ENCODE data around the gene CD86. TPM values are rescaled to one million over a fixed set of nuclear protein-coding genes. Genes with fewer than 3 reads are reported as not detected.

The CD86 gene
- total RNA-seq, 1 donor: not detected

GRCh38 chr3:122078235-122078935, 23.2 kb downstream of the CD86 start:
- Histone ChIP-seq H3K9me3 (ENCODE audit: low read depth, low read length) (no peaks in the 10 kb centered on the region), H3K27ac (ENCODE audit: low read depth, low read length) (no peak overlapping the region), H2AFZ (ENCODE audit: low read length) (no peak overlapping the region), H3K4me3 (ENCODE audit: insufficient read depth, low read length) (no peak overlapping the region), H3K36me3 (ENCODE audit: insufficient read depth, low read length) (no peaks in the 10 kb centered on the region), H4K20me1 (ENCODE audit: insufficient read depth, low read length) (no peaks in the 10 kb centered on the region), H3K4me2 (ENCODE audit: insufficient read depth, low read length) (no peak overlapping the region), H3K27me3 (ENCODE audit: insufficient read depth, low read length) (peaks cover 4% of the 10 kb centered on the region), H3K79me2 (ENCODE audit: insufficient read depth, low read length) (no peaks in the 10 kb centered on the region), H3K4me1 (ENCODE audit: insufficient read depth, low read length) (no peaks in the 10 kb centered on the region)
- no peak for DNase-seq (ENCODE audit: insufficient read length, low spot score, missing footprints)
- no peak for TF ChIP-seq CTCF (IDR thresholded peaks at IDR 0.05; ENCODE audit: extremely low read depth, low read depth, low read length)

- no peak overlapping the region for H3K27ac ChIP-seq (ENCODE audit: low read depth, low read length)
Measured at GRCh38 chr3:122079524-122080206, 24.5 kb downstream of the CD86 start.

GRCh38 chr3:122080207-122080587, 25.0 kb downstream of the CD86 start:
- H3K4me2 ChIP-seq (ENCODE audit: insufficient read depth, low read length): no peak overlapping the region
- H3K4me1 ChIP-seq (ENCODE audit: insufficient read depth, low read length): no peaks in the 10 kb centered on the region
- no peaks in the 10 kb centered on the region for H4K20me1 ChIP-seq (ENCODE audit: insufficient read depth, low read length)
- H3K36me3 ChIP-seq (ENCODE audit: insufficient read depth, low read length): no peaks in the 10 kb centered on the region
- H3K27ac ChIP-seq (ENCODE audit: low read depth, low read length): no peak overlapping the region
- H3K27me3 ChIP-seq (ENCODE audit: insufficient read depth, low read length): peaks cover 4% of the 10 kb centered on the region
- no peaks in the 10 kb centered on the region for H3K79me2 ChIP-seq (ENCODE audit: insufficient read depth, low read length)
- no peak for DNase-seq (ENCODE audit: insufficient read length, low spot score, missing footprints)
- H3K9me3 ChIP-seq (ENCODE audit: low read depth, low read length): no peaks in the 10 kb centered on the region
- H2AFZ ChIP-seq (ENCODE audit: low read length): no peak overlapping the region
- no peak overlapping the region for H3K4me3 ChIP-seq (ENCODE audit: insufficient read depth, low read length)
- TF ChIP-seq CTCF (IDR thresholded peaks at IDR 0.05; ENCODE audit: extremely low read depth, low read depth, low read length): no peak

More at GRCh38 chr3:122079524-122080206, 24.5 kb downstream of the CD86 start:
- DNase-seq (ENCODE audit: insufficient read length, low spot score, missing footprints): no peak
- no peaks in the 10 kb centered on the region for H3K9me3 ChIP-seq (ENCODE audit: low read depth, low read length)
- H2AFZ ChIP-seq (ENCODE audit: low read length): no peak overlapping the region
- no peaks in the 10 kb centered on the region for H3K79me2 ChIP-seq (ENCODE audit: insufficient read depth, low read length)
- no peak overlapping the region for H3K4me3 ChIP-seq (ENCODE audit: insufficient read depth, low read length)
- H3K4me2 ChIP-seq (ENCODE audit: insufficient read depth, low read length): no peak overlapping the region
- peaks cover 4% of the 10 kb centered on the region for H3K27me3 ChIP-seq (ENCODE audit: insufficient read depth, low read length)
- H3K4me1 ChIP-seq (ENCODE audit: insufficient read depth, low read length): no peaks in the 10 kb centered on the region
- no peak for TF ChIP-seq CTCF (IDR thresholded peaks at IDR 0.05; ENCODE audit: extremely low read depth, low read depth, low read length)
- H3K36me3 ChIP-seq (ENCODE audit: insufficient read depth, low read length): no peaks in the 10 kb centered on the region
- no peaks in the 10 kb centered on the region for H4K20me1 ChIP-seq (ENCODE audit: insufficient read depth, low read length)

- H3K4me2 ChIP-seq (ENCODE audit: insufficient read depth, low read length): no peak overlapping the region
- no peaks in the 10 kb centered on the region for H3K9me3 ChIP-seq (ENCODE audit: low read depth, low read length)
- no peaks in the 10 kb centered on the region for H3K79me2 ChIP-seq (ENCODE audit: insufficient read depth, low read length)
- no peak for TF ChIP-seq CTCF (IDR thresholded peaks at IDR 0.05; ENCODE audit: extremely low read depth, low read depth, low read length)
- H3K4me1 ChIP-seq (ENCODE audit: insufficient read depth, low read length): no peaks in the 10 kb centered on the region
- H4K20me1 ChIP-seq (ENCODE audit: insufficient read depth, low read length): no peaks in the 10 kb centered on the region
- H3K36me3 ChIP-seq (ENCODE audit: insufficient read depth, low read length): no peaks in the 10 kb centered on the region
- no peak for DNase-seq (ENCODE audit: insufficient read length, low spot score, missing footprints)
- H3K27ac ChIP-seq (ENCODE audit: low read depth, low read length): no peak overlapping the region
- no peak overlapping the region for H3K4me3 ChIP-seq (ENCODE audit: insufficient read depth, low read length)
- no peak overlapping the region for H2AFZ ChIP-seq (ENCODE audit: low read length)
- H3K27me3 ChIP-seq (ENCODE audit: insufficient read depth, low read length): peaks cover 4% of the 10 kb centered on the region
Measured at GRCh38 chr3:122081543-122082247, 26.5 kb downstream of the CD86 start.
